ENCODE results near the gene PLEKHA7. TPM values are rescaled to one million over a fixed set of nuclear protein-coding genes. Genes with fewer than 3 reads are reported as not detected.

PLEKHA7 gene
- total and polyA plus RNA-seq, 2 of the 13 experiments (the other 11 are each of a cell fraction or from before 2014, with no cell fraction given) = 17.5 to 18.7 TPM

GRCh38 chr11:16981651-16982194, 32.5 kb downstream of the PLEKHA7 start (continued):
- TF ChIP-seq MTF2 (CRISPR knock-in tag; IDR thresholded peaks at IDR 0.05; ENCODE audit: borderline replicate concordance) (no peak), TFDP1 (CRISPR knock-in tag; IDR thresholded peaks at IDR 0.05; ENCODE audit: borderline replicate concordance) (no peak), CCDC6 (CRISPR knock-in tag; IDR thresholded peaks at IDR 0.05) (no peak), ZFY (CRISPR knock-in tag; IDR thresholded peaks at IDR 0.05) (no peak), ADNP (CRISPR knock-in tag; IDR thresholded peaks at IDR 0.05) (no peak), FIP1L1 (IDR thresholded peaks at IDR 0.05; ENCODE audit: borderline replicate concordance, insufficient read depth, low read depth, low read length) (no peak), SRSF4 (IDR thresholded peaks at IDR 0.05; ENCODE audit: low read depth, low read length, poor library complexity, severe bottlenecking) (no peak), RARG (CRISPR knock-in tag; IDR thresholded peaks at IDR 0.05; ENCODE audit: low read depth) (no peak), KDM5B (CRISPR knock-in tag; IDR thresholded peaks at IDR 0.05; ENCODE audit: borderline replicate concordance) (no peak), ZNF350 (CRISPR knock-in tag; IDR thresholded peaks at IDR 0.05; ENCODE audit: borderline replicate concordance, low read depth) (peak; percentile 43; the same call in 1 of the 2 replicates), GFI1 (CRISPR knock-in tag; IDR thresholded peaks at IDR 0.05; ENCODE audit: borderline replicate concordance) (no peak), ZBTB33 (CRISPR knock-in tag; IDR thresholded peaks at IDR 0.05) (no peak), ZNF563 (CRISPR knock-in tag; IDR thresholded peaks at IDR 0.05) (no peak), MED13 (CRISPR knock-in tag; IDR thresholded peaks at IDR 0.05) (no peak), ARID2 (CRISPR knock-in tag; IDR thresholded peaks at IDR 0.05; ENCODE audit: borderline replicate concordance) (no peak), ZNF775 (CRISPR knock-in tag; IDR thresholded peaks at IDR 0.05; ENCODE audit: borderline replicate concordance) (no peak)
- TF ChIP-seq, protein P1, sequence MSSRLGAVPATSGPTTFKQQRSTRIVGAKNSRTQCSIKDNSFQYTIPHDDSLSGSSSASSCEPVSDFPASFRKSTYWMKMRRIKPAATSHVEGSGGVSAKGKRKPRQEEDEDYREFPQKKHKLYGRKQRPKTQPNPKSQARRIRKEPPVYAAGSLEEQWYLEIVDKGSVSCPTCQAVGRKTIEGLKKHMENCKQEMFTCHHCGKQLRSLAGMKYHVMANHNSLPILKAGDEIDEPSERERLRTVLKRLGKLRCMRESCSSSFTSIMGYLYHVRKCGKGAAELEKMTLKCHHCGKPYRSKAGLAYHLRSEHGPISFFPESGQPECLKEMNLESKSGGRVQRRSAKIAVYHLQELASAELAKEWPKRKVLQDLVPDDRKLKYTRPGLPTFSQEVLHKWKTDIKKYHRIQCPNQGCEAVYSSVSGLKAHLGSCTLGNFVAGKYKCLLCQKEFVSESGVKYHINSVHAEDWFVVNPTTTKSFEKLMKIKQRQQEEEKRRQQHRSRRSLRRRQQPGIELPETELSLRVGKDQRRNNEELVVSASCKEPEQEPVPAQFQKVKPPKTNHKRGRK (CRISPR knock-in tag; IDR thresholded peaks at IDR 0.05) = no peak
- TF ChIP-seq, protein P2, sequence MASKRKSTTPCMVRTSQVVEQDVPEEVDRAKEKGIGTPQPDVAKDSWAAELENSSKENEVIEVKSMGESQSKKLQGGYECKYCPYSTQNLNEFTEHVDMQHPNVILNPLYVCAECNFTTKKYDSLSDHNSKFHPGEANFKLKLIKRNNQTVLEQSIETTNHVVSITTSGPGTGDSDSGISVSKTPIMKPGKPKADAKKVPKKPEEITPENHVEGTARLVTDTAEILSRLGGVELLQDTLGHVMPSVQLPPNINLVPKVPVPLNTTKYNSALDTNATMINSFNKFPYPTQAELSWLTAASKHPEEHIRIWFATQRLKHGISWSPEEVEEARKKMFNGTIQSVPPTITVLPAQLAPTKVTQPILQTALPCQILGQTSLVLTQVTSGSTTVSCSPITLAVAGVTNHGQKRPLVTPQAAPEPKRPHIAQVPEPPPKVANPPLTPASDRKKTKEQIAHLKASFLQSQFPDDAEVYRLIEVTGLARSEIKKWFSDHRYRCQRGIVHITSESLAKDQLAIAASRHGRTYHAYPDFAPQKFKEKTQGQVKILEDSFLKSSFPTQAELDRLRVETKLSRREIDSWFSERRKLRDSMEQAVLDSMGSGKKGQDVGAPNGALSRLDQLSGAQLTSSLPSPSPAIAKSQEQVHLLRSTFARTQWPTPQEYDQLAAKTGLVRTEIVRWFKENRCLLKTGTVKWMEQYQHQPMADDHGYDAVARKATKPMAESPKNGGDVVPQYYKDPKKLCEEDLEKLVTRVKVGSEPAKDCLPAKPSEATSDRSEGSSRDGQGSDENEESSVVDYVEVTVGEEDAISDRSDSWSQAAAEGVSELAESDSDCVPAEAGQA (IDR thresholded peaks at IDR 0.05; ENCODE audit: low read depth) = no peak
- TF ChIP-seq, protein P2 (CRISPR knock-in tag; IDR thresholded peaks at IDR 0.05; ENCODE audit: borderline replicate concordance) = no peak
